GM10847 (cell line): ENCODE measurements around the gene SEMA4A.
A peak's percentile ranks its signal among the peaks of the same experiment; 100 is the strongest.

ENCODE experiments used
- POLR2A ChIP-seq: IDR thresholded peaks from 2 replicates; pipeline ENCODE4 v1.6.1; 2011; ENCODE audit not compliant: insufficient read length; ENCODE audit errors: extremely low read depth

The SEMA4A gene

GRCh38 chr1:156163712-156164111 is 10.3 kb downstream of the SEMA4A start:
- no peak for TF ChIP-seq POLR2A

- no peak for TF ChIP-seq POLR2A
Measured at GRCh38 chr1:156164125-156164831, 10.9 kb downstream of the SEMA4A start.

GRCh38 chr1:156165083-156165482 is 11.7 kb downstream of the SEMA4A start:
- TF ChIP-seq POLR2A, result no peak

GRCh38 chr1:156167536-156167935 is 14.2 kb downstream of the SEMA4A start:
- no peak for TF ChIP-seq POLR2A

- no peak for TF ChIP-seq POLR2A
Measured at GRCh38 chr1:156172696-156173470, 19.5 kb downstream of the SEMA4A start.

- no peak for TF ChIP-seq POLR2A
Measured at GRCh38 chr1:156176610-156177210, 23.3 kb downstream of the SEMA4A start.

- TF ChIP-seq POLR2A, result no peak
Measured at GRCh38 chr1:156177919-156178654, 24.7 kb downstream of the SEMA4A start.

- no peak for TF ChIP-seq POLR2A
Measured at GRCh38 chr1:156180471-156180870, 27.1 kb downstream of the SEMA4A start.

GRCh38 chr1:156191292-156191964 is 38.0 kb downstream of the SEMA4A start:
- TF ChIP-seq POLR2A, result no peak

- no peak for TF ChIP-seq POLR2A
Measured at GRCh38 chr1:156193208-156193487, 39.8 kb downstream of the SEMA4A start.

- TF ChIP-seq POLR2A, result peak; percentile 67
Measured at GRCh38 chr1:156193488-156194299, 40.3 kb downstream of the SEMA4A start, which contains the start of gene SLC25A44. TSS of gene SLC25A44 (plus strand) at chr1:156194104. CDS start at chr1:156199848, 5,744 bp downstream.

- no peak for TF ChIP-seq POLR2A
Measured at GRCh38 chr1:156194300-156194652, 40.9 kb downstream of the SEMA4A start.

GRCh38 chr1:156195853-156196252 is 42.5 kb downstream of the SEMA4A start:
- TF ChIP-seq POLR2A, result no peak

GRCh38 chr1:156196445-156196844 is 43.1 kb downstream of the SEMA4A start:
- TF ChIP-seq POLR2A, result no peak

- no peak for TF ChIP-seq POLR2A
Measured at GRCh38 chr1:156198831-156199349, 45.5 kb downstream of the SEMA4A start.

- TF ChIP-seq POLR2A, result no peak
Measured at GRCh38 chr1:156200044-156200443, 46.7 kb downstream of the SEMA4A start.
